H1 (cell line): Measurements from ENCODE around the gene JAK2. TPM values are rescaled to one million over a fixed set of nuclear protein-coding genes. Genes with fewer than 3 reads are reported as not detected.

Experiments
- CTCF ChIA-PET: fragments of 300-600 bp; sonication (Branson Sonifier 250); formaldehyde crosslinking; loops from one replicate; lab custom pipeline; 2021; ENCODE audit not compliant: partially characterized antibody; lab: Charles Lee
- POLR2A ChIA-PET: fragments of 300-600 bp; sonication (Branson Sonifier 250); formaldehyde crosslinking; loops from one replicate; lab custom pipeline; 2021; ENCODE audit warnings: inconsistent platforms; ENCODE audit not compliant: partially characterized antibody; lab: Charles Lee
- DNase-seq, 2 experiments: peaks; one replicate each; pipeline versions ENCODE4 v3.0.0 to v3.0.0-alpha.2; 2010 to 2022; ENCODE audit warnings: low spot score in 2 of 2, low read depth in 1 of 2, mixed read lengths in 1 of 2
- FAIRE-seq: peaks from 2 replicates; lab custom pipeline; 2011; peaks lifted over from hg19 to GRCh38; lab: Jason Lieb, UNC
- H2AFZ ChIP-seq: 2 replicates; pipeline ENCODE4 v1.8.1; 2012; ENCODE audit warnings: low read length, inconsistent platforms
- H2AK5ac ChIP-seq: 2 replicates; pipeline ENCODE4 v1.6.1; 2013; ENCODE audit warnings: low read depth, low read length
- H2BK120ac ChIP-seq: replicated peaks from 2 replicates; pipeline ENCODE3; 2013; ENCODE audit warnings: low read depth, low read length, inconsistent platforms
- H2BK12ac ChIP-seq: 2 replicates; pipeline ENCODE4 v1.6.1; 2013; ENCODE audit warnings: low read depth, low read length
- H2BK15ac ChIP-seq: 2 replicates; pipeline ENCODE4 v1.6.1; 2013; ENCODE audit warnings: low read length
- H2BK20ac ChIP-seq: 2 replicates; pipeline ENCODE4 v1.6.1; 2013; ENCODE audit warnings: low read length
- H2BK5ac ChIP-seq: 2 replicates; pipeline ENCODE4 v1.6.1; 2013; ENCODE audit warnings: low read depth, low read length
- H3K14ac ChIP-seq: 2 replicates; pipeline ENCODE4 v1.6.1; 2013; ENCODE audit warnings: inconsistent platforms; ENCODE audit not compliant: insufficient read length
- H3K18ac ChIP-seq: 2 replicates; pipeline ENCODE4 v1.6.1; 2013; ENCODE audit warnings: low read length; ENCODE audit errors: extremely low read depth
- H3K23ac ChIP-seq: 2 replicates; pipeline ENCODE4 v1.6.1; 2013; ENCODE audit warnings: inconsistent platforms; ENCODE audit not compliant: insufficient read length
- H3K23me2 ChIP-seq: 2 replicates; pipeline ENCODE4 v1.6.1; 2013; ENCODE audit warnings: low read depth, low read length
- H3K27ac ChIP-seq: 2 replicates; pipeline ENCODE4 v1.6.1; 2011; ENCODE audit warnings: low read depth, low read length, inconsistent platforms
- H3K27me3 ChIP-seq, 4 experiments: replicated peaks in 1 of 4; 1 replicate in 1 of 4; 2 replicates in 3 of 4; pipeline versions ENCODE4 v1.6.1 to v1.8.1; 2011 to 2013; ENCODE audit warnings: low read length in 3 of 4, mild to moderate bottlenecking in 3 of 4, inconsistent platforms in 2 of 4, mixed read lengths in 2 of 4, moderate library complexity in 1 of 4; ENCODE audit not compliant: control insufficient read depth in 3 of 4, insufficient read depth in 3 of 4; ENCODE audit errors: extremely low read depth in 1 of 4
- H3K36me3 ChIP-seq, 4 experiments: 2 replicates each; pipeline versions ENCODE4 v1.6.1 to v1.8.1; 2011 to 2013; ENCODE audit warnings: mild to moderate bottlenecking in 4 of 4, low read length in 3 of 4, moderate library complexity in 2 of 4, control low read depth in 1 of 4, inconsistent platforms in 1 of 4; ENCODE audit not compliant: insufficient read depth in 4 of 4, control insufficient read depth in 2 of 4
- H3K4ac ChIP-seq: replicated peaks from 2 replicates; pipeline ENCODE3; 2013; ENCODE audit warnings: low read length, low read depth, mixed read lengths, inconsistent platforms; ENCODE audit not compliant: insufficient read length
- H3K4me1 ChIP-seq, 4 experiments: replicated peaks in 1 of 4; 1 replicate in 1 of 4; 2 replicates in 3 of 4; pipeline versions ENCODE4 v1.6.1 to v1.8.1; 2011 to 2013; ENCODE audit warnings: low read length in 3 of 4, inconsistent platforms in 2 of 4, mixed read lengths in 1 of 4; ENCODE audit not compliant: insufficient read depth in 4 of 4, control insufficient read depth in 3 of 4
- H3K4me2 ChIP-seq, 2 experiments: 2 replicates each; pipeline versions ENCODE4 v1.6.1 to v1.8.1; 2011 to 2013; ENCODE audit warnings: low read depth in 2 of 2, low read length in 2 of 2, control low read depth in 1 of 2, inconsistent platforms in 1 of 2, mild to moderate bottlenecking in 1 of 2; ENCODE audit not compliant: insufficient read depth in 1 of 2
- H3K4me3 ChIP-seq, 4 experiments: fragments of 200-600, 300-600 bp in 1 of 4; sonication (generic), shearing (Covaris generic), sonication (Bioruptor Twin) in 1 of 4; 2 replicates each; pipeline versions ENCODE4 v1.5.1 to v1.8.1; 2011 to 2016; ENCODE audit warnings: low read length in 4 of 4, low read depth in 3 of 4, control low read depth in 2 of 4, inconsistent platforms in 2 of 4, mild to moderate bottlenecking in 2 of 4, mixed read lengths in 1 of 4, moderate library complexity in 1 of 4; ENCODE audit not compliant: insufficient read depth in 2 of 4; ENCODE audit errors: extremely low read depth in 1 of 4
- H3K56ac ChIP-seq: replicated peaks from 2 replicates; pipeline ENCODE3; 2013; ENCODE audit warnings: low read depth, mild to moderate bottlenecking, mixed read lengths, low read length, inconsistent platforms; ENCODE audit not compliant: insufficient read length
- H3K79me1 ChIP-seq: 2 replicates; pipeline ENCODE4 v1.6.1; 2013; ENCODE audit warnings: low read depth, low read length, control low read depth
- H3K79me2 ChIP-seq, 2 experiments: 2 replicates each; pipeline versions ENCODE4 v1.6.1 to v1.8.1; 2012 to 2013; ENCODE audit warnings: low read length in 2 of 2, mild to moderate bottlenecking in 2 of 2, inconsistent platforms in 1 of 2; ENCODE audit not compliant: insufficient read depth in 2 of 2, control insufficient read depth in 1 of 2
- H3K9ac ChIP-seq, 4 experiments: replicated peaks in 1 of 4; 1 replicate in 1 of 4; 2 replicates in 3 of 4; pipeline versions ENCODE4 v1.6.1 to v1.8.1; 2011 to 2013; ENCODE audit warnings: low read depth in 3 of 4, low read length in 3 of 4, control low read depth in 2 of 4, mild to moderate bottlenecking in 2 of 4, moderate library complexity in 2 of 4, inconsistent platforms in 1 of 4; ENCODE audit errors: extremely low read depth in 1 of 4
- H3K9me3 ChIP-seq, 2 experiments: 2 replicates each; pipeline versions ENCODE4 v1.6.1 to v1.8.1; 2012 to 2013; ENCODE audit warnings: mild to moderate bottlenecking in 2 of 2, moderate library complexity in 2 of 2, control low read depth in 1 of 2, inconsistent platforms in 1 of 2, low read depth in 1 of 2, low read length in 1 of 2, mixed read lengths in 1 of 2; ENCODE audit not compliant: insufficient read depth in 2 of 2
- H4K20me1 ChIP-seq, 2 experiments: replicated peaks in 1 of 2; 2 replicates each; pipeline versions ENCODE3 to v1.8.1; 2011 to 2013; ENCODE audit warnings: inconsistent platforms in 2 of 2, low read length in 2 of 2, mild to moderate bottlenecking in 1 of 2; ENCODE audit not compliant: insufficient read depth in 2 of 2, control insufficient read depth in 1 of 2
- H4K5ac ChIP-seq: 2 replicates; pipeline ENCODE4 v1.6.1; 2013; ENCODE audit warnings: low read length, low read depth, mixed read lengths, inconsistent platforms; ENCODE audit not compliant: insufficient read length
- H4K8ac ChIP-seq: 2 replicates; pipeline ENCODE4 v1.8.0; 2013; ENCODE audit warnings: mild to moderate bottlenecking, moderate library complexity, low read length, inconsistent platforms; ENCODE audit not compliant: insufficient read depth; ENCODE audit errors: extremely low read depth
- H4K91ac ChIP-seq: replicated peaks from 2 replicates; pipeline ENCODE3; 2013; ENCODE audit warnings: low read length, mixed read lengths, inconsistent platforms; ENCODE audit not compliant: insufficient read length
- TBP ChIP-seq: IDR thresholded peaks from 2 replicates; pipeline ENCODE4 v1.6.1; 2011; ENCODE audit warnings: low read depth, low read length, improper control_type of control experiment
- TCF12 ChIP-seq: IDR thresholded peaks from 2 replicates; pipeline ENCODE4 v1.6.1; 2011; ENCODE audit warnings: low read depth, mild to moderate bottlenecking, low read length
- WGBS, 2 experiments: shearing (Covaris generic) in 1 of 2; methylation state at CpG; one replicate each; pipeline versions ENCODE4 v1.1.6 to v1.1.7; 2013 to 2015; ENCODE audit warnings: low lambda C conversion rate in 2 of 2, mixed read lengths in 2 of 2, inconsistent platforms in 1 of 2, low coverage in 1 of 2, missing lambda C conversion rate in 1 of 2; ENCODE audit not compliant: insufficient replicate concordance in 2 of 2, insufficient coverage in 1 of 2, insufficient read length in 1 of 2; ENCODE audit errors: extremely low coverage in 1 of 2, missing lambda C conversion rate in 1 of 2; 5-methylcytosine and 5-hydroxymethylcytosine counted together
- polyA plus RNA-seq, 7 experiments: library from polyadenylated mRNA; depleted of rRNA in 3 of 7; stranded (reverse) in 5 of 7; unstranded in 2 of 7; fragments of >200 nt in 5 of 7; fragments of 200-250 nt in 2 of 7; gene quantifications; 1 replicate in 5 of 7; 2 replicates in 1 of 7; 4 replicates in 1 of 7; pipeline versions ENCODE4 v1.2.1 to v1.2.3, GENCODE V29; 2011 to 2013; ENCODE audit warnings: missing spikeins in 2 of 7, mixed read lengths in 2 of 7
- total RNA-seq: library from RNA; stranded (reverse); fragmentation: NEBNext Ultra II Directional; extraction: Animal tissue kit (Norgen Biotek cat#: 25700); gene quantifications from 2 replicates; pipeline ENCODE4 v1.2.1, GENCODE V29; 2021

Gene JAK2
- total and polyA plus RNA-seq, 2 of the 8 experiments (the other 6 are each of a cell fraction or from before 2014, with no cell fraction given) = 0.50 to 2.1 TPM

- POLR2A ChIA-PET = no interaction called here
- DNase-seq = no peak
- CTCF ChIA-PET = no interaction called here
- Histone ChIP-seq H2BK20ac (no peak overlapping the region), H3K36me3 (peaks cover 0 to 3% (median 0%) of the 10 kb centered on the region in 4 experiments; a peak in 1 of 8 replicates), H3K18ac (no peak overlapping the region), H3K56ac (no peak overlapping the region), H3K14ac (no peak overlapping the region), H4K5ac (no peak overlapping the region), H3K79me1 (no peaks in the 10 kb centered on the region), H2BK5ac (no peak overlapping the region), H4K20me1 (no peaks in the 10 kb centered on the region), H4K8ac (no peak overlapping the region), H2AFZ (no peak overlapping the region), H3K79me2 (no peaks in the 10 kb centered on the region), H2BK15ac (no peak overlapping the region), H3K4ac (no peak overlapping the region), H2AK5ac (no peak overlapping the region), H3K4me1 (no peaks in the 10 kb centered on the region), H3K27ac (no peak overlapping the region), H3K4me3 (no peak overlapping the region), H3K23ac (no peak overlapping the region), H3K9me3 (peaks cover 8 to 14% of the 10 kb centered on the region in 2 experiments), H3K27me3 (no peaks in the 10 kb centered on the region), H3K9ac (no peak overlapping the region), H2BK12ac (no peak overlapping the region), H4K91ac (no peak overlapping the region), H3K4me2 (no peak overlapping the region), H2BK120ac (no peak overlapping the region), H3K23me2 (no peaks in the 10 kb centered on the region)
- TF ChIP-seq TBP (no peak), TCF12 (no peak)
- no peak for FAIRE-seq
- 75% methylated on average over 2 of the region's 2 CpGs; no CpG with 5 or more reads in 1 of the 2 experiments for WGBS, 2 experiments
Observed at GRCh38 chr9:4955836-4956235, 29.2 kb upstream of the JAK2 start.
